Suprapubic skin (tissue), 4 donors: ENCODE results near the gene DGKH. TPM values are rescaled to one million over a fixed set of nuclear protein-coding genes. Genes with fewer than 3 reads are reported as not detected.
"Not testable (repeated sequence)": the region's sequence is repeated elsewhere in the genome, so short reads cannot be mapped to it uniquely, and the experiment has no call there.

Experiments
- DNase-seq, 2 donors: peaks; one replicate each; pipeline ENCODE4 v3.0.0-alpha.2; 2019; ENCODE audit warnings: low spot score in 2 of 2
- H3K27ac ChIP-seq: fragments of 200-600 bp; sonication (generic); one replicate; pipeline ENCODE4 v1.5.1; 2019
- H3K27me3 ChIP-seq: fragments of 200-600 bp; sonication (generic); one replicate; pipeline ENCODE4 v1.5.1; 2019
- H3K36me3 ChIP-seq: fragments of 200-600 bp; sonication (generic); one replicate; pipeline ENCODE4 v1.5.1; 2019
- H3K4me1 ChIP-seq: fragments of 200-600 bp; sonication (generic); one replicate; pipeline ENCODE4 v1.5.1; 2019
- H3K4me3 ChIP-seq: fragments of 200-600 bp; sonication (generic); one replicate; pipeline ENCODE4 v1.5.1; 2019; ENCODE audit warnings: mild to moderate bottlenecking
- H3K9me3 ChIP-seq: fragments of 200-600 bp; sonication (generic); one replicate; pipeline ENCODE4 v1.5.1; 2019
- EP300 ChIP-seq: sonication (generic); formaldehyde crosslinking; IDR thresholded peaks from one replicate; pipeline ENCODE4 v1.6.1; 2017; ENCODE audit warnings: antibody characterized with exemption
- POLR2A ChIP-seq, 2 donors: fragments of 450-650 bp; IDR thresholded peaks; one replicate each; pipeline ENCODE4 v1.6.1; 2017; ENCODE audit warnings: antibody characterized with exemption in 2 of 2, mild to moderate bottlenecking in 2 of 2, moderate library complexity in 2 of 2
- POLR2AphosphoS5 ChIP-seq, 3 donors: sonication (generic); formaldehyde crosslinking; IDR thresholded peaks; one replicate each; pipeline ENCODE4 v1.6.1; 2017; ENCODE audit warnings: antibody characterized with exemption in 3 of 3
- WGBS: methylation state at CpG from one replicate; pipeline ENCODE4 v1.1.5; 2018; 5-methylcytosine and 5-hydroxymethylcytosine counted together
- total RNA-seq, 4 donors: library from RNA; depleted of rRNA; stranded (reverse); fragments of >200 nt; gene quantifications; one replicate each; pipeline ENCODE4 v1.1.0, GENCODE V29; 2016
- TF ChIP-seq, protein P1 (sequence below), 2 donors: fragments of 200-600 bp in 1 of 2; fragments of 450-650 bp in 1 of 2; sonication (generic) in 1 of 2; IDR thresholded peaks; one replicate each; pipeline ENCODE4 v1.5.1; 2016 to 2019; ENCODE audit warnings: antibody characterized with exemption in 2 of 2, mild to moderate bottlenecking in 1 of 2, moderate library complexity in 1 of 2

The DGKH gene
- total RNA-seq, 4 donors from 2014 or later = 14.8 to 28.0 (median 16.9) TPM

DNA sequence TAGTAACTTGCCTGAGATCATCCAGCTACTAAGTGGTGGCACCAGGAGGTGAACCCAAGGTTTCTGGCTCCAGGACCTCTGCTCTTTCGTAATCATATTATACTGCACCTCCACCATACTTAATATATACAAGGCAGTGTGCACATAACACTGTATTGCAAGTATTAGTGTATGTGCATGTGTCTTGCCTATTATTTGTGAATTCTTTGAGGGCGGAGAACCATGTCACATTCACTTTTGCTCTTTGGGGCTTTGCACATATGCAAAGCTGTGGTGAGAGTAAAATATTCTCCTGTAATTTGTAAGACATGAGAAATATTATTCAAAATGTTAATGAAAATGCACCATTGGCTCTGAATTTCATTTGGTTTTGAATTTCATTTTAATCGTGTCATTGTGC is 78.6 kb downstream of the DGKH start:
- H3K27ac ChIP-seq = no peak overlapping the region
- no peaks in the 10 kb centered on the region for H3K27me3 ChIP-seq
- H3K4me1 ChIP-seq = no peaks in the 10 kb centered on the region
- DNase-seq = no peak
- H3K9me3 ChIP-seq = no peaks in the 10 kb centered on the region
- no peak for TF ChIP-seq EP300
- no peak for TF ChIP-seq POLR2A (IDR thresholded peaks at IDR 0.05)
- TF ChIP-seq POLR2AphosphoS5 (IDR thresholded peaks at IDR 0.05) = no peak
- TF ChIP-seq, protein P1, sequence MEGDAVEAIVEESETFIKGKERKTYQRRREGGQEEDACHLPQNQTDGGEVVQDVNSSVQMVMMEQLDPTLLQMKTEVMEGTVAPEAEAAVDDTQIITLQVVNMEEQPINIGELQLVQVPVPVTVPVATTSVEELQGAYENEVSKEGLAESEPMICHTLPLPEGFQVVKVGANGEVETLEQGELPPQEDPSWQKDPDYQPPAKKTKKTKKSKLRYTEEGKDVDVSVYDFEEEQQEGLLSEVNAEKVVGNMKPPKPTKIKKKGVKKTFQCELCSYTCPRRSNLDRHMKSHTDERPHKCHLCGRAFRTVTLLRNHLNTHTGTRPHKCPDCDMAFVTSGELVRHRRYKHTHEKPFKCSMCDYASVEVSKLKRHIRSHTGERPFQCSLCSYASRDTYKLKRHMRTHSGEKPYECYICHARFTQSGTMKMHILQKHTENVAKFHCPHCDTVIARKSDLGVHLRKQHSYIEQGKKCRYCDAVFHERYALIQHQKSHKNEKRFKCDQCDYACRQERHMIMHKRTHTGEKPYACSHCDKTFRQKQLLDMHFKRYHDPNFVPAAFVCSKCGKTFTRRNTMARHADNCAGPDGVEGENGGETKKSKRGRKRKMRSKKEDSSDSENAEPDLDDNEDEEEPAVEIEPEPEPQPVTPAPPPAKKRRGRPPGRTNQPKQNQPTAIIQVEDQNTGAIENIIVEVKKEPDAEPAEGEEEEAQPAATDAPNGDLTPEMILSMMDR (IDR thresholded peaks at IDR 0.05) = no peak
- peaks cover 24% of the 10 kb centered on the region for H3K36me3 ChIP-seq
- no peak overlapping the region for H3K4me3 ChIP-seq
- 82% methylated on average over 3 of the region's 3 CpGs for WGBS

DNA sequence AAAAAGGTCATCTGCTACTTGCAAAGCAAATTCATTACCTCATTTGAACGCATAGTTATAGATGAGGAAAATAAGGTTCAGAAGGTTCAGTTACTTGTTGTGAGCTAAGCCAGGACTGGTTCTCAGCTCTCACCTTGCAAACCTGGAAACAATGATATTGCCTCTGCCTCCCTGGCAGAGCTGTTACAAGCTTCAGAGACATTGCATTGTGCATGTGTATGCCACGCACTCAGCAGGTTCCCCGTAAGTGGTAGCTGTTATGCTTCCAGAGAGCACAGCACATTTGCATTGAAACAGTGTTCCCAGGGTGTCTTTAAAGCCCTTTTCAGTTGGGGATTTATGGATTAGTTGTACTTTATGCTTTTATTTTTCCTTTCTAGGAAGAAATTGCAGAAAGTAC is 80.6 kb downstream of the DGKH start:
- TF ChIP-seq POLR2AphosphoS5 (IDR thresholded peaks at IDR 0.05) (no peak), EP300 (no peak)
- TF ChIP-seq, protein P1 (IDR thresholded peaks at IDR 0.05) = no peak
- Histone ChIP-seq H3K4me1 (no peaks in the 10 kb centered on the region), H3K36me3 (peaks cover 24% of the 10 kb centered on the region), H3K27ac (no peak overlapping the region), H3K4me3 (no peak overlapping the region), H3K27me3 (no peaks in the 10 kb centered on the region), H3K9me3 (no peaks in the 10 kb centered on the region)
- WGBS = 80% methylated on average over 3 of the region's 3 CpGs
- DNase-seq = no peak

DNA sequence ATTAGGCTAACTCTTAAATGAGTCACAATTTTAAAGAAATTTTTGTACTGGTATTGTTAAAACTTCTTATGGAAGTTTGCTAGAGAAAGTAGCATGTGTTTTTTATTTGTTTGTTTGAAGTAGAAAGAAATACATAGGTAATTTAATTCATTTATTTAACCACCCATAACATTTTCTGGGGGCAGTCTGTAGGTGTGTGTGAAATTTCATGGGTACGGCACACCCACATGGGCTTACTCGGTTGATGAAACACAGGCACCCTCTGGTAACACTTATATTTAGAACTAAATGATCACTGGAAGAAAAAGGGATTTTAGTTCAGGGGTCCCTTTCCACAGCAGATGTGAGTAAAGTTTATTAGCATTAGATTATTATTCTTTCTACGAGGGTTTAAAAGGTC is 88.1 kb downstream of the DGKH start:
- no peaks in the 10 kb centered on the region for H3K9me3 ChIP-seq
- TF ChIP-seq EP300 (no peak), POLR2AphosphoS5 (IDR thresholded peaks at IDR 0.05) (no peak), POLR2A (IDR thresholded peaks at IDR 0.05) (no peak)
- TF ChIP-seq, protein P1 (IDR thresholded peaks at IDR 0.05) = no peak
- 84% methylated on average over 3 of the region's 3 CpGs for WGBS
- DNase-seq = no peak
- H3K4me1 ChIP-seq = no peaks in the 10 kb centered on the region
- H3K4me3 ChIP-seq = no peak overlapping the region
- H3K36me3 ChIP-seq = peaks cover 2% of the 10 kb centered on the region
- no peak overlapping the region for H3K27ac ChIP-seq
- H3K27me3 ChIP-seq = no peaks in the 10 kb centered on the region

DNA sequence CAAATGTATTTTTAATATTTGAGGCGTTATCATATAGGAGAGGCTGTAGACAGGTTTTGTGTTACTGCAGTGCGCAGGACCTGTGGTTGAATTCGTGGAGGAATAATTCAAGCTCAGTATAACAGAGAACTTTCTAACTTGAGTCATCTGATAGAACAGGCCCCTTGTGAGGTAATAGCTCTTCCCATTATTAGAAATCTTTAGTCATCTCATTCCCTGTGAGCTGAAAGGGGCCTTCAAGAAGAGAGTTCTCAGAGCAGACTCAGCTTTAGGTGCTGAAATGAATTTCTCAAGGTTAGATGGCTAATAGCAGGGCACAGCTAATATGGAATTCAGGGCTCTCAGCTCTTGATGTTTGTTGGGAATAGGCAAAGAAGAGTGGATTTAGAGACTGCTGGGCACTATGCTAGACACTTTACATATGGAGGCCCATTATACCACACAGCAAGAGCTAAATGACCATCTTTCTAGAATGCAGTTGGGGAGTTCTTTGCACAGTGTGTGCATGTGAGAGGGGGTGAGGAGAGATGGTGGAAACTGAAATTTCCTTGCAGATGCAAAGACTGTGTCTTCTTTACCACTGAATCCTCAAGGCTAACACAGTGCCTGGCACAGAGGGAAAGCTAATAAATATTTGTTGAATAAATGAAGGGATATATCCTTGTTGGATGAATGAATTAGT is 89.5 kb downstream of the DGKH start:
- Histone ChIP-seq H3K27me3 (no peaks in the 10 kb centered on the region), H3K27ac (no peak overlapping the region), H3K9me3 (no peaks in the 10 kb centered on the region), H3K4me3 (no peak overlapping the region), H3K36me3 (peaks cover 2% of the 10 kb centered on the region), H3K4me1 (no peaks in the 10 kb centered on the region)
- 88% methylated on average over 3 of the region's 3 CpGs for WGBS
- TF ChIP-seq, protein P1 (IDR thresholded peaks at IDR 0.05) = no peak
- no peak for TF ChIP-seq POLR2AphosphoS5 (IDR thresholded peaks at IDR 0.05)
- TF ChIP-seq EP300 = no peak
- no peak for TF ChIP-seq POLR2A (IDR thresholded peaks at IDR 0.05)
- DNase-seq = no peak

DNA sequence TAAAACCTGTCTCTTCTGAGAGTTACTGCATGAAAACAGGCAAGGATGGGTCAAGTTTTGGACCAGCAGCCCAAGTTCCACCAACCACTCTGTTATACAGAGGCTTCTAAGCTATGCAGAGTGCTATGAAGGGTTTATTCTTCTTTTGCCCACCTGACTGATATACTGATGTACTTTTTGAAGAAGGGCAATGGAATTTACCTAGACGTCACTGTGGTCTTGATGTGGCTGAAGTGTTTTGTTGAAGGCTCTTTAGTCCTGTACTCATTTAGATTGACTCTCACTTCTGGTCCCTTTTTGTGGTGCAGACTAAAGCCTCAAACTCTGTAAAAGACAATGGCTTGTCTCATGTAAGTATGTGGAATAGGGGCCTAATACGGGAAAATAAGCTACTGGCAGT is 92.0 kb downstream of the DGKH start:
- Histone ChIP-seq H3K4me3 (no peak overlapping the region), H3K27me3 (no peaks in the 10 kb centered on the region), H3K9me3 (no peaks in the 10 kb centered on the region), H3K4me1 (no peaks in the 10 kb centered on the region), H3K27ac (no peak overlapping the region), H3K36me3 (peaks cover 2% of the 10 kb centered on the region)
- TF ChIP-seq, protein P1 (IDR thresholded peaks at IDR 0.05) = no peak
- TF ChIP-seq EP300 (no peak), POLR2AphosphoS5 (IDR thresholded peaks at IDR 0.05) (no peak), POLR2A (IDR thresholded peaks at IDR 0.05) (no peak)
- 51% methylated on average over 2 of the region's 2 CpGs for WGBS
- DNase-seq = no peak

DNA sequence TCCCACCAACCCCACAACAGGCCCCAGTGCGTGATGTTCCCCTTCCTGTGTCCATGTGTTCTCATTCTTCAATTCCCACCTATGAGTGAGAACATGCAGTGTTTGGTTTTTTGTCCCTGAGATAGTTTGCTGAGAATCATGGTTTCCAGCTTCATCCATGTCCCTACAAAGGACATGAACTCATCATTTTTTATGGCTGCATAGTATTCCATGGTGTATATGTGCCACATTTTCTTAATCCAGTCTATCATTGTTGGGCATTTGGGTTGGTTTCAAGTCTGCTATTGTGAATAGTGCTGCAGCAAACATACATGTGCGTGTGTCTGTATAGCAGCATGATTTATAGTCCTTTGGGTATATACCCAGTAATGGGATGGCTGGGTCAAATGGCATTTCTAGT is 92.6 kb downstream of the DGKH start:
- not testable (repeated sequence) for H3K27ac ChIP-seq, H3K36me3 ChIP-seq, H3K4me1 ChIP-seq, DNase-seq, H3K27me3 ChIP-seq, H3K4me3 ChIP-seq, H3K9me3 ChIP-seq
- 93% methylated on average over 2 of the region's 2 CpGs for WGBS
